PC-9 (cell line): ENCODE measurements around the gene GATAD2A. TPM values are rescaled to one million over a fixed set of nuclear protein-coding genes. Genes with fewer than 3 reads are reported as not detected.

ENCODE experiments used
- BruUV-seq: library from RNA; stranded (reverse); fragments of 400-500 nt; replicated peaks from 2 replicates; lab custom pipeline; 2021; lab: Mats Ljungman, UMichigan
- CTCF ChIA-PET: fragments of 300-600 bp; sonication (Branson Sonifier 250); formaldehyde crosslinking; loops from one replicate; lab custom pipeline; 2022; ENCODE audit warnings: antibody characterized with exemption; lab: Charles Lee
- POLR2A ChIA-PET: fragments of 300-600 bp; sonication (Branson Sonifier 250); formaldehyde crosslinking; loops from one replicate; lab custom pipeline; 2022; ENCODE audit warnings: antibody characterized with exemption; ENCODE audit not compliant: unreplicated experiment; lab: Charles Lee
- DNase-seq, 2 experiments: peaks; one replicate each; pipeline versions ENCODE4 v3.0.0 to v3.0.0-alpha.2; 2015 to 2022; ENCODE audit warnings: mixed read lengths in 1 of 2
- H2AFZ ChIP-seq: fragments of 200-600 bp; sonication (generic); 2 replicates; pipeline ENCODE4 v1.8.1; 2017; ENCODE audit warnings: antibody characterized with exemption
- H3F3A ChIP-seq: fragments of 200-600 bp; sonication (generic); 2 replicates; pipeline ENCODE4 v1.8.1; 2017; ENCODE audit warnings: antibody characterized with exemption, mild to moderate bottlenecking, low read depth; ENCODE audit not compliant: insufficient read depth
- H3K27ac ChIP-seq: fragments of 200-600 bp; sonication (generic); 2 replicates; pipeline ENCODE4 v1.6.1; 2016; ENCODE audit warnings: mixed run types
- H3K27me3 ChIP-seq: fragments of 200-600 bp; sonication (generic); 2 replicates; pipeline ENCODE4 v1.6.1; 2016; ENCODE audit warnings: low read depth, mixed run types; ENCODE audit not compliant: insufficient read depth
- H3K36me3 ChIP-seq: fragments of 200-600 bp; sonication (generic); 2 replicates; pipeline ENCODE4 v1.6.1; 2016; ENCODE audit warnings: low read depth, mixed run types
- H3K4me1 ChIP-seq: fragments of 200-600 bp; sonication (generic); replicated peaks from 2 replicates; pipeline ENCODE4 v1.6.1; 2016; ENCODE audit warnings: mixed run types; ENCODE audit not compliant: insufficient read depth
- H3K4me2 ChIP-seq: fragments of 200-600 bp; sonication (generic); 2 replicates; pipeline ENCODE4 v1.6.1; 2017; ENCODE audit warnings: mixed run types
- H3K4me3 ChIP-seq: fragments of 200-600 bp; sonication (generic); 2 replicates; pipeline ENCODE4 v1.6.1; 2016; ENCODE audit warnings: mixed run types
- H3K79me2 ChIP-seq: fragments of 200-600 bp; sonication (generic); 2 replicates; pipeline ENCODE4 v1.6.1; 2017; ENCODE audit warnings: low read depth, mixed run types
- H3K9me2 ChIP-seq: fragments of 200-600 bp; sonication (generic); 2 replicates; pipeline ENCODE4 v1.8.1; 2017; ENCODE audit warnings: mild to moderate bottlenecking; ENCODE audit not compliant: insufficient read depth
- H3K9me3 ChIP-seq: fragments of 200-600 bp; sonication (generic); 2 replicates; pipeline ENCODE4 v1.8.1; 2016; ENCODE audit warnings: low read depth; ENCODE audit not compliant: insufficient read depth
- H4K20me1 ChIP-seq: fragments of 200-600 bp; sonication (generic); 2 replicates; pipeline ENCODE4 v1.8.1; 2017; ENCODE audit not compliant: insufficient read depth
- CTCF ChIP-seq: fragments of 200-600 bp; sonication (generic); conservative IDR thresholded peaks from 2 replicates; pipeline ENCODE4 v1.6.1; 2017; ENCODE audit warnings: mixed run types, antibody characterized with exemption, mild to moderate bottlenecking, moderate library complexity
- EZH2 ChIP-seq: fragments of 200-600 bp; sonication (generic); IDR thresholded peaks from 2 replicates; pipeline ENCODE4 v1.8.0; 2017; ENCODE audit warnings: antibody characterized with exemption, low read depth
- intact Hi-C: fragments of 100-400 bp; cut with micrococcal nuclease; formaldehyde crosslinking; loops from one replicate; pipeline ENCODE4 v1.10.0; 2022; ENCODE audit not compliant: unreplicated experiment
- total RNA-seq: library from RNA; stranded (reverse); gene quantifications from 2 replicates; pipeline ENCODE4 v1.2.3, GENCODE V29; 2021

The GATAD2A gene
- total RNA-seq, 1 experiment from 2014 or later, result 129 TPM

DNA sequence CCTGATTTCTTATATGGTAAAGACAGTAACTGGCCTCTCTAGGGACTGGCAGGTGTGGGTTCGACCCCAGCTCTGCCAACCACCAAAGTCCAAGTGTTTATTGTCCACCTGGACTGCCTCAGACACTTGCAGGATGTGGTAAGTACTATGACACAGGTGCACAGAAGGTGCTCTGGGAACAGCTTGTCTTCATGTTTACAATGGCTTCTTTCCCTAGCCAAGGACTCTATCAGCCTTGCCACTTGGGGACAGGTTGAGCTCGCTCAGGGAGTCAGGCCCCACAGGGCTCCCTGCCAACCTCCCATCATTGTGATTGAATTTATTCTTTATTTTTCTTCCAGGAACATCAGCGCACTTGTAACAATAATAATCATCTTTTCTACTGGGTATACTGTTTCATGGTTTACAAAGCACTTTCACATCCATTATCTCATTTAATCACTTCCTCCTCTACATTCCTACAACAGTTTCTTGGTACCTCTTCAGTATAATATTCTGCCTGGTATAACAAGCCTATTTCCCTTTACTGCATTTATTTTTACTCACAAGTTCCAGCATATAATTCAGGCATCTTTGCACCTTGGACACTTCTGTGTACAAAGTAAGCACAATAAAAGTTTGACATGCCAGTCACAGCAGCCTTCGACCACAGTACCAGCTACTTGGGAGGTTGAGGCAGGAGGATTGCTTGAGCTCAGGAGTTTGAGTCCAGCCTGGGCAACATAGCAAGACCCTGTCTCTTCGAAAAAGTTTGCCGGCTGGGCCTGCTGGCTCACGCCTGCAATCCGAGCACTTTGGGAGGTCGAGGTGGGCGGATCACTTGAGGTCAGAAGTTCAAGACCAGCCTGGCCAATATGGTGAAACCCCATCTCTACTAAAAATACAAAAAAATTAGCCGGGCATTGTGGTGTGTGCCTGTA lies 24.2 kb upstream of the GATAD2A start:
- intact Hi-C loops, result no loop called here
- Histone ChIP-seq H4K20me1 (no peaks in the 10 kb centered on the region), H3K36me3 (no peaks in the 10 kb centered on the region), H3K9me2 (no peaks in the 10 kb centered on the region), H3F3A (peaks cover 43% of the 10 kb centered on the region), H3K79me2 (peaks cover 18% of the 10 kb centered on the region), H3K9me3 (no peaks in the 10 kb centered on the region), H2AFZ (no peak overlapping the region), H3K27ac (0 out of 2 replicates have a peak overlapping the region, but pooled peaks have one; percentile 2), H3K4me3 (no peak overlapping the region), H3K4me1 (peaks cover 42% of the 10 kb centered on the region), H3K4me2 (no peak overlapping the region), H3K27me3 (no peaks in the 10 kb centered on the region)
- DNase-seq, result peak in 1 of 2 experiments; percentile 26
- POLR2A ChIA-PET, result no interaction called here
- CTCF ChIA-PET, result interaction anchor here (0.6 kb wide), 1 partner anchor 15 kb away, joined by 3 read pairs; no protein-coding TSS in a partner anchor
- BruUV-seq, result no TSS peak
- TF ChIP-seq CTCF, result no peak
- TF ChIP-seq EZH2, result no peak

GRCh38 chr19:19382118-19382517 lies 23.4 kb upstream of the GATAD2A start:
- H2AFZ ChIP-seq, result no peak overlapping the region
- peaks cover 43% of the 10 kb centered on the region for H3K4me1 ChIP-seq
- no peaks in the 10 kb centered on the region for H3K9me2 ChIP-seq
- no peaks in the 10 kb centered on the region for H4K20me1 ChIP-seq
- no peaks in the 10 kb centered on the region for H3K9me3 ChIP-seq
- H3K79me2 ChIP-seq, result peaks cover 26% of the 10 kb centered on the region
- no peak overlapping the region for H3K4me3 ChIP-seq
- H3K36me3 ChIP-seq, result no peaks in the 10 kb centered on the region
- intact Hi-C loops, result no loop called here
- ChIA-PET POLR2A (no interaction called here), CTCF (no interaction called here)
- H3F3A ChIP-seq, result peaks cover 40% of the 10 kb centered on the region
- DNase-seq, result no peak
- no peaks in the 10 kb centered on the region for H3K27me3 ChIP-seq
- no peak for TF ChIP-seq EZH2
- no peak for TF ChIP-seq CTCF
- H3K4me2 ChIP-seq, result no peak overlapping the region
- BruUV-seq, result no TSS peak
- H3K27ac ChIP-seq, result no peak overlapping the region

DNA sequence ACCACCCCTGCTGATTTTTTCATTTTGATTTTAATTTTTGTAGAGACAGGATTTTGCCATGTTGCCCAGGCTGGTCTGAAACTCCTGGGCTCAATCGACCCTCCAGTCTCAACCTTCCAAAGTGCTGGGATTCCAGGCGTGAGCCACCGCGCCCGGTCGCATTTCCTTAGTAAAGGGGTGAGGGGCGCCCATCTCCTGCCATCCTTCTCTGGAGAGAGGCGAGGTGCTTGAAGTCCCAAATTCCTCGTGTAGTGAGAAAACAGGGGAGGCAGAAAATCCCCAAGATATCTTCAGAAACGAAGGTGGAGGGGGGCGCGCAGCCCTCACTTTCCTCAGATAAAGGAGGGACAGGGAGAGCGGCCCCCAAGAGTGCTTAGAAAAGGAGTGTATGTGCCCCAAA lies 21.0 kb upstream of the GATAD2A start:
- H3K9me3 ChIP-seq, result no peaks in the 10 kb centered on the region
- H2AFZ ChIP-seq, result peak overlapping the region; percentile 96; the same call in 1 of the 2 replicates
- DNase-seq, result no peak
- intact Hi-C loops, result no loop called here
- H4K20me1 ChIP-seq, result no peaks in the 10 kb centered on the region
- H3K27me3 ChIP-seq, result no peaks in the 10 kb centered on the region
- peak overlapping the region; percentile 93 for H3K4me2 ChIP-seq
- TF ChIP-seq EZH2, result no peak
- no peak for TF ChIP-seq CTCF
- peak overlapping the region; percentile 68 for H3K27ac ChIP-seq
- CTCF ChIA-PET, result no interaction called here
- peaks cover 28% of the 10 kb centered on the region; the same call in 1 of the 2 replicates for H3F3A ChIP-seq
- POLR2A ChIA-PET, result interaction anchor here (0.6 kb wide), 1 partner anchor 11 kb away, joined by 3 read pairs; no protein-coding TSS in a partner anchor
- no peaks in the 10 kb centered on the region for H3K9me2 ChIP-seq
- peaks cover 33% of the 10 kb centered on the region for H3K4me1 ChIP-seq
- no peaks in the 10 kb centered on the region; the same call in 1 of the 2 replicates for H3K36me3 ChIP-seq
- H3K79me2 ChIP-seq, result peaks cover 50% of the 10 kb centered on the region
- H3K4me3 ChIP-seq, result peak overlapping the region; percentile 56
- no TSS peak for BruUV-seq
